Stimulated activated CD8-positive, alpha-beta memory T cell treated with anti-CD3 and anti-CD28 coated beads, Interleukin-7, amount 100 ng/mL, for 24 hours (primary cell): ENCODE measurements around the gene C7orf33.
A peak's percentile ranks its signal among the peaks of the same experiment; 100 is the strongest.
"Not testable (repeated sequence)": the region's sequence is repeated elsewhere in the genome, so short reads cannot be mapped to it uniquely, and the experiment has no call there.

ENCODE experiments used
- DNase-seq: peaks from one replicate; pipeline ENCODE4 v3.0.0-alpha.2; 2020; ENCODE audit warnings: low read depth

The C7orf33 gene

GRCh38 chr7:148590471-148590870 is at the start of gene C7orf33:
Gene C7orf33, plus strand, starts transcription at chr7:148590766. Its CDS starts 160 bp downstream, at chr7:148590926.
- no peak for DNase-seq

GRCh38 chr7:148541891-148542504 is 48.6 kb upstream of the C7orf33 start:
- no peak for DNase-seq

GRCh38 chr7:148543302-148543701 is 47.3 kb upstream of the C7orf33 start:
- DNase-seq, result no peak

- no peak for DNase-seq
Observed at GRCh38 chr7:148545172-148545571, 45.4 kb upstream of the C7orf33 start.

GRCh38 chr7:148545932-148546331 is 44.6 kb upstream of the C7orf33 start:
- DNase-seq, result no peak

GRCh38 chr7:148546857-148547256 is 43.7 kb upstream of the C7orf33 start:
- no peak for DNase-seq

GRCh38 chr7:148547951-148548350 is 42.6 kb upstream of the C7orf33 start:
- DNase-seq, result no peak

GRCh38 chr7:148553979-148554378 is 36.6 kb upstream of the C7orf33 start:
- DNase-seq, result no peak

GRCh38 chr7:148556892-148557291 is 33.7 kb upstream of the C7orf33 start:
- no peak for DNase-seq

- DNase-seq, result no peak
Observed at GRCh38 chr7:148558914-148559313, 31.7 kb upstream of the C7orf33 start.

GRCh38 chr7:148561099-148561498 is 29.5 kb upstream of the C7orf33 start:
- DNase-seq, result no peak

- no peak for DNase-seq
Observed at GRCh38 chr7:148563583-148564274, 26.8 kb upstream of the C7orf33 start.

- peak; percentile 7 for DNase-seq
Observed at GRCh38 chr7:148564275-148564951, 26.2 kb upstream of the C7orf33 start.

GRCh38 chr7:148566736-148567135 is 23.8 kb upstream of the C7orf33 start:
- DNase-seq, result no peak

GRCh38 chr7:148567524-148567923 is 23.0 kb upstream of the C7orf33 start:
- no peak for DNase-seq

GRCh38 chr7:148570510-148570909 is 20.1 kb upstream of the C7orf33 start:
- no peak for DNase-seq

GRCh38 chr7:148570973-148571372 is 19.6 kb upstream of the C7orf33 start:
- DNase-seq, result not testable (repeated sequence)

- DNase-seq, result no peak
Observed at GRCh38 chr7:148571381-148571780, 19.2 kb upstream of the C7orf33 start.

- no peak for DNase-seq
Observed at GRCh38 chr7:148572067-148572522, 18.5 kb upstream of the C7orf33 start.

GRCh38 chr7:148573581-148573980 is 17.0 kb upstream of the C7orf33 start:
- DNase-seq, result not testable (repeated sequence)

- peak; percentile 51 for DNase-seq
Observed at GRCh38 chr7:148575640-148576411, 14.7 kb upstream of the C7orf33 start.

GRCh38 chr7:148579366-148579765 is 11.2 kb upstream of the C7orf33 start:
- DNase-seq, result no peak
